ENCODE results near the gene CRHR1. TPM values are rescaled to one million over a fixed set of nuclear protein-coding genes. Genes with fewer than 3 reads are reported as not detected.

CRHR1 gene
- polyA plus RNA-seq, 1 donor: 0.24 TPM

DNA sequence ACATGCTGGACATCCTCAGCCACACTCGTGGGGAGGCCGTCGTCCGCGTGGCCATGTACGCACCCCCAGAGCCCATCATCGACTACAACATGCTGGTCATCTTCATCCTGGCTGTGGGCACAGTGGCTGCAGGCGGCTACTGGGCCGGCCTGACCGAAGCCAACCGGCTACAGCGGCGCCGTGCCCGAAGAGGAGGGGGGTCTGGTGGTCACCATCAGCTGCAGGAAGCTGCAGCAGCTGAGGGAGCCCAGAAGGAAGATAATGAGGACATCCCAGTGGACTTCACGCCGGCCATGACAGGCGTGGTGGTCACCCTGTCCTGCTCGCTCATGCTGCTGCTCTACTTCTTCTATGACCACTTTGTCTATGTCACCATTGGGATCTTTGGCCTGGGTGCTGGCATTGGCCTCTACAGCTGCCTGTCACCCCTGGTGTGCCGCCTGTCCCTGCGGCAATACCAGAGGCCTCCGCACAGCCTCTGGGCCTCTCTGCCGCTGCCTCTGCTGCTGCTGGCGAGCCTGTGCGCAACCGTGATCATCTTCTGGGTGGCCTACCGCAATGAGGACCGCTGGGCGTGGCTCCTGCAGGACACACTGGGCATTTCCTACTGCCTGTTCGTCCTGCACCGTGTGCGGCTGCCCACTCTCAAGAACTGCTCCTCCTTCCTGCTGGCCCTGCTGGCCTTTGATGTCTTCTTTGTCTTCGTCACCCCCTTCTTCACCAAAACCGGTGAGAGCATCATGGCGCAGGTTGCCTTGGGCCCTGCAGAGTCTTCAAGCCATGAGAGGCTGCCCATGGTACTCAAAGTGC is 61.5 kb downstream of the CRHR1 start:
- Histone ChIP-seq H3K4me1 (ENCODE audit: control insufficient read depth, insufficient read depth, low read length) (no peaks in the 10 kb centered on the region), H3K9me3 (ENCODE audit: control insufficient read depth, low read depth, low read length) (no peaks in the 10 kb centered on the region), H3K27ac (ENCODE audit: low read length) (no peak overlapping the region), H3K27me3 (ENCODE audit: control insufficient read depth, insufficient read depth, low read length) (no peaks in the 10 kb centered on the region), H3K36me3 (ENCODE audit: control insufficient read depth, insufficient read depth, low read length) (no peaks in the 10 kb centered on the region), H3K4me3 (ENCODE audit: low read length) (no peak overlapping the region)
- no peak for DNase-seq
- WGBS (ENCODE audit: insufficient coverage, low lambda C conversion rate): no CpG with 5 or more reads among the region's 35 CpGs

DNA sequence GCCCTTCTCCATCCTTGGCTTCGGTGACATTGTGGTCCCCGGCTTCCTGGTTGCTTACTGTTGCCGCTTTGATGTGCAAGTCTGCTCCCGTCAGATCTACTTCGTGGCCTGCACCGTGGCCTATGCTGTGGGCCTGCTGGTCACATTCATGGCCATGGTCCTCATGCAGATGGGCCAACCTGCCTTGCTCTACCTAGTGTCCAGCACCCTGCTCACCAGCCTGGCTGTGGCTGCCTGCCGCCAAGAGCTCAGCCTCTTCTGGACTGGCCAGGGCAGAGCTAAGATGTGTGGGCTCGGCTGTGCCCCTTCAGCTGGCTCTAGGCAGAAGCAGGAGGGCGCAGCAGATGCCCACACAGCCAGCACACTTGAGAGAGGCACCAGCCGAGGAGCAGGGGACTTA is 62.1 kb downstream of the CRHR1 start:
- H3K27ac ChIP-seq (ENCODE audit: low read length): no peak overlapping the region
- H3K4me3 ChIP-seq (ENCODE audit: low read length): no peak overlapping the region
- no peaks in the 10 kb centered on the region for H3K36me3 ChIP-seq (ENCODE audit: control insufficient read depth, insufficient read depth, low read length)
- WGBS (ENCODE audit: insufficient coverage, low lambda C conversion rate): no CpG with 5 or more reads among the region's 10 CpGs
- H3K27me3 ChIP-seq (ENCODE audit: control insufficient read depth, insufficient read depth, low read length): peaks cover 1% of the 10 kb centered on the region
- H3K9me3 ChIP-seq (ENCODE audit: control insufficient read depth, low read depth, low read length): no peaks in the 10 kb centered on the region
- H3K4me1 ChIP-seq (ENCODE audit: control insufficient read depth, insufficient read depth, low read length): no peaks in the 10 kb centered on the region
- no peak for DNase-seq

DNA sequence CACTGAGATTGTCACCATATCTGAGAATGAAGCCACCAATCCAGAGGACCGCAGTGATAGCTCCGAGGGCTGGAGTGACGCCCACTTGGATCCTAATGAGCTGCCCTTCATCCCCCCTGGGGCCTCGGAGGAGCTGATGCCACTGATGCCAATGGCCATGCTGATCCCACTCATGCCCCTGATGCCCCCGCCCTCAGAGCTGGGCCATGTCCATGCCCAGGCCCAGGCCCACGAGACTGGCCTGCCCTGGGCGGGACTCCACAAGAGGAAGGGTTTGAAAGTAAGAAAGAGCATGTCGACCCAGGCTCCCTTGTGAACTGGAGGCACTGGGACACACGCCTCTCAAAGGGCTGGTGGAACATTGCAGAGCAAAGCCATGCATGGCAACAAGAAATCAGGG is 62.5 kb downstream of the CRHR1 start:
- H3K27ac ChIP-seq (ENCODE audit: low read length): no peak overlapping the region
- no peak overlapping the region for H3K4me3 ChIP-seq (ENCODE audit: low read length)
- H3K27me3 ChIP-seq (ENCODE audit: control insufficient read depth, insufficient read depth, low read length): peaks cover 5% of the 10 kb centered on the region
- 60% methylated on average over 1 of the region's 9 CpGs for WGBS (ENCODE audit: insufficient coverage, low lambda C conversion rate)
- H3K36me3 ChIP-seq (ENCODE audit: control insufficient read depth, insufficient read depth, low read length): no peaks in the 10 kb centered on the region
- no peaks in the 10 kb centered on the region for H3K4me1 ChIP-seq (ENCODE audit: control insufficient read depth, insufficient read depth, low read length)
- no peak for DNase-seq
- H3K9me3 ChIP-seq (ENCODE audit: control insufficient read depth, low read depth, low read length): no peaks in the 10 kb centered on the region

DNA sequence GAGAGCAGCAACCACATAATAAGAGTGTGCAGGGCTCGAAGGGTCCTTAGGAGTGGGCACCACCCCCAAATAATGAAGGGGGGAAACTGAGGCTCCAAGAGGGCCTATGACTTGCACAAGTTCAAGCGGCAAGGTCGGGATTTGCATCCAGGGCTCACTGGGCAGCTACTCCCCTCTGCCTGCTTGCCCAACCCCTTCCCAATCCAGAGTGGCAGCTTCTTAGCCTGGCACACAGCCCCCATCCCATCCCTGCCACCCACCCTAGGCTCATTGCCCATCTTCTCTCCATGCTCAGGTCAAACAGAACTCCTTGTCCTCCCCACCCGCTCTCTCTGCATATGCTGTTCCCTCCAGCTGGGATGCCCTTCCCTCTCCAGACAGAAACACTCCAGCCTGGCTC is 63.0 kb downstream of the CRHR1 start:
- no peaks in the 10 kb centered on the region for H3K36me3 ChIP-seq (ENCODE audit: control insufficient read depth, insufficient read depth, low read length)
- no peaks in the 10 kb centered on the region for H3K9me3 ChIP-seq (ENCODE audit: control insufficient read depth, low read depth, low read length)
- peaks cover 8% of the 10 kb centered on the region for H3K27me3 ChIP-seq (ENCODE audit: control insufficient read depth, insufficient read depth, low read length)
- no peak overlapping the region for H3K4me3 ChIP-seq (ENCODE audit: low read length)
- DNase-seq: no peak
- no CpG with 5 or more reads among the region's 4 CpGs for WGBS (ENCODE audit: insufficient coverage, low lambda C conversion rate)
- H3K4me1 ChIP-seq (ENCODE audit: control insufficient read depth, insufficient read depth, low read length): no peaks in the 10 kb centered on the region
- H3K27ac ChIP-seq (ENCODE audit: low read length): no peak overlapping the region

DNA sequence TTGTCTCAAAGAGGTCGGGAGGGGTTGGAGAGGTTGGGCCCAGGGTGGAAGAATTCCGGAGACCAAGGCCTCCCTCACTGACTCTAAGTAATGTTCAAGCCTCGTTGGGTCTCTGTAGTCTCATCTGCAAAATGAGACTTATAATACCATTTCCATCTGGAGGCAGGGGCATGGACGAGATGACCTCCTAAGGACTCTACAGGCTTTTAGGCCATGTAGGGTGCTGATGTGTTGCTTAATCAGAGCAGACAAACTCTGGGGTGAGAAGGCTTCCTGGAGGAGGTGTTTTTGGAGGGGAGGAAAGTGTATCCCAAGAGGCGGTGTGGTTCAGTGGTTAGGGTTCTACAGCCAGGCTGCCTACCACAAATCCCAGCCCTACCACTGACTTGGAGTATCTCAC is 63.6 kb downstream of the CRHR1 start:
- Histone ChIP-seq H3K4me3 (ENCODE audit: low read length) (no peak overlapping the region), H3K27ac (ENCODE audit: low read length) (no peak overlapping the region), H3K36me3 (ENCODE audit: control insufficient read depth, insufficient read depth, low read length) (no peaks in the 10 kb centered on the region), H3K27me3 (ENCODE audit: control insufficient read depth, insufficient read depth, low read length) (peaks cover 10% of the 10 kb centered on the region), H3K9me3 (ENCODE audit: control insufficient read depth, low read depth, low read length) (no peaks in the 10 kb centered on the region), H3K4me1 (ENCODE audit: control insufficient read depth, insufficient read depth, low read length) (no peaks in the 10 kb centered on the region)
- no peak for DNase-seq
- WGBS (ENCODE audit: insufficient coverage, low lambda C conversion rate): no CpG with 5 or more reads among the region's 5 CpGs

DNA sequence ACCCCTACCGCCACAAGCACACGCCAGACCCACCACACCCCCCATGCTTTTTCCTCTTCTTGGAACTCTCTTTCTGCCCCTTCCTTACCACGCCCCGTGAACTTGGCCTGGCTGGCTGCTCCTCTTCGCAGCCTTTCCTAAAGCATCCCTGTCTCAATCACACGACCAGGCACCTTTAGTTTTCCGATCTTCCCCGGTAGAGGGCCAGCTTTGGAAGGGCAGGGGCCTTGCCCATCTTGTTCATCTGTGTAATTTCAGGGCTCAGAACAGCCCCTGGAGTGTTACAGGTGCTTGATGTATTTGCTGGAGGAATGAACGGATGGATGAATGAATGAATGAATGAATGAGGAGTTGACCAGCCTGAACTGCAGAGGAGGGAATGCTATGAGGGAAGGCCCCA is 64.3 kb downstream of the CRHR1 start:
- no peak for DNase-seq
- Histone ChIP-seq H3K4me1 (ENCODE audit: control insufficient read depth, insufficient read depth, low read length) (no peaks in the 10 kb centered on the region), H3K4me3 (ENCODE audit: low read length) (no peak overlapping the region), H3K27ac (ENCODE audit: low read length) (no peak overlapping the region), H3K9me3 (ENCODE audit: control insufficient read depth, low read depth, low read length) (no peaks in the 10 kb centered on the region), H3K36me3 (ENCODE audit: control insufficient read depth, insufficient read depth, low read length) (no peaks in the 10 kb centered on the region), H3K27me3 (ENCODE audit: control insufficient read depth, insufficient read depth, low read length) (peaks cover 10% of the 10 kb centered on the region)
- 96% methylated on average over 4 of the region's 9 CpGs for WGBS (ENCODE audit: insufficient coverage, low lambda C conversion rate)

DNA sequence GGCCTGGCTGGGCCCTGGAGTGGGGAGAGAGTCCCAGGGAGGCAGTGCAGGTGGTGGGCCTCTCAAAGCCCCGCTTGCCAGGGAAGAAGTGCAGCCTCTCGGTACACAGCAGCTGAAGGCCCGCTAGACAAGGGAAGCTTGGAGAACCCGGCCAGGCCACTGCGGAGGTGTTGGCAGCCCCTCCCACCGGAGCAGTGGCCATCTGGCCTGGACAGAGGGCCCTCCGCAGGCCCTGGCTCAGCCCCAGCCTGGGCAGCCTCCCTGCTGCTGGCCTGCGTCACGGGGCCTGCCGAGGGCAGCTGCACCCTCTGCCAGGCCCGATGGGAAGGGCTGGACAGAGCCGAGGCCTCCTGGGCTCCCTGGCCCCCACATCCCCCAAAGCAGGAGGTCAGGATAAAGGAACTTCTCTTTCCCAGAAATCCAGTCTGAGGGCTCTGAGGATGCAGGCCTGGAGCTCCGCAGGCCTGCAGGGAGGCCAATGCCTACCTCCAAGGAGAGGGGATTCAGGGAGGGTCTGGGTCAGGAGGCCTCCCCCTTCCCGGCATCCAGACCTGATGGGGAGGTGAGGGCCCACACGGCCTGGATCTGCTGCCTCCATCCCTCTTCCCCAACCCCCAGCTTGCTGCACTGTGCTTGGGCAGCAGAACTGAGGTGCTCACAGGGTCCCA is 64.9 kb downstream of the CRHR1 start:
- no peak overlapping the region for H3K4me3 ChIP-seq (ENCODE audit: low read length)
- no peaks in the 10 kb centered on the region for H3K36me3 ChIP-seq (ENCODE audit: control insufficient read depth, insufficient read depth, low read length)
- WGBS (ENCODE audit: insufficient coverage, low lambda C conversion rate): no CpG with 5 or more reads among the region's 15 CpGs
- no peak overlapping the region for H3K27ac ChIP-seq (ENCODE audit: low read length)
- H3K4me1 ChIP-seq (ENCODE audit: control insufficient read depth, insufficient read depth, low read length): no peaks in the 10 kb centered on the region
- DNase-seq: no peak
- no peaks in the 10 kb centered on the region for H3K9me3 ChIP-seq (ENCODE audit: control insufficient read depth, low read depth, low read length)
- peaks cover 10% of the 10 kb centered on the region for H3K27me3 ChIP-seq (ENCODE audit: control insufficient read depth, insufficient read depth, low read length)

DNA sequence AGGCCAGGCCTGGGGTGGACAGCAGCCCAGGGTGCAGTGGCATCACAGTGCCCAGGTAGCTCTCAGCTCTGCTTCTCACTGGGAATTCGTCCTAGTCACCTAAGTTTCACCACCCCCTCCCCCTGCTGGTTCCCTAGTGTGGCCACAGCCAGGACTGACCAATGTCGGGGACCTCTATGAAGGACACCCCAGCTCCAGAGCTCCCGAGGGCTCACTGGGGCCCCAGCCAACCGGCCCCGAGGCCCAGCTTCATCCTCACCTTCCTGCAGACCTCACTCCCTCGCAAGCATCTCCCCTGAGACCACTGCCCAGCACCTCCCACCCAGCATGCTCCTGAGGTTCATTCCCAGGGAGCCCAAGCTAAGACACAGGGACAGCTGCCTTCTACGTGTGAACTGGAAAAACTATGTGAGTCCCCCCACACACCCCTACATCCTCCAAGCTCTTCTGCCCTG is 65.4 kb downstream of the CRHR1 start:
- no peaks in the 10 kb centered on the region for H3K4me1 ChIP-seq (ENCODE audit: control insufficient read depth, insufficient read depth, low read length)
- H3K9me3 ChIP-seq (ENCODE audit: control insufficient read depth, low read depth, low read length): no peaks in the 10 kb centered on the region
- WGBS (ENCODE audit: insufficient coverage, low lambda C conversion rate): no CpG with 5 or more reads among the region's 7 CpGs
- DNase-seq: no peak
- no peak overlapping the region for H3K27ac ChIP-seq (ENCODE audit: low read length)
- peaks cover 12% of the 10 kb centered on the region for H3K27me3 ChIP-seq (ENCODE audit: control insufficient read depth, insufficient read depth, low read length)
- H3K4me3 ChIP-seq (ENCODE audit: low read length): no peak overlapping the region
- no peaks in the 10 kb centered on the region for H3K36me3 ChIP-seq (ENCODE audit: control insufficient read depth, insufficient read depth, low read length)

DNA sequence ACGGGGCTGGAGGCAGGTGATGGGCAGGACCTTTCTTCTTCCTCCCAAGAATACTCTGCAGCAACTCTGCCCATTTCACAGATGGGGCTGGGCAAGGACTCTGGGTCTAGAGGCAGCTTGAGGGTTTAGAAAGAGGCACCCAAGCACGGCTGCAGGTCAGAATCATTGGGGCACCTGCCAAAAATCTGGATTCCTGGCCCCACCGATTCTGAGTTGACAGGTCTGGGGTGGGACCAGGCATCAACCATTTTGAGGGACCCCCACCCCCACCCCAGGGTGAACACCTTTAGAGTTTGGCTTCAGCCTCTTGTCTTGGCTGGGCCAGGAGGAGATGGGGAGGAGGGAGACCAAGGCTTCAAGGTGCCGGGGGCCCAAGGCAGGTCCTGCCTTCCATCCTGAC is 65.9 kb downstream of the CRHR1 start:
- DNase-seq: no peak
- H3K4me3 ChIP-seq (ENCODE audit: low read length): no peak overlapping the region
- no peak overlapping the region for H3K27ac ChIP-seq (ENCODE audit: low read length)
- no CpG with 5 or more reads among the region's 4 CpGs for WGBS (ENCODE audit: insufficient coverage, low lambda C conversion rate)
- peaks cover 12% of the 10 kb centered on the region for H3K27me3 ChIP-seq (ENCODE audit: control insufficient read depth, insufficient read depth, low read length)
- no peaks in the 10 kb centered on the region for H3K36me3 ChIP-seq (ENCODE audit: control insufficient read depth, insufficient read depth, low read length)
- no peaks in the 10 kb centered on the region for H3K4me1 ChIP-seq (ENCODE audit: control insufficient read depth, insufficient read depth, low read length)
- H3K9me3 ChIP-seq (ENCODE audit: control insufficient read depth, low read depth, low read length): no peaks in the 10 kb centered on the region

DNA sequence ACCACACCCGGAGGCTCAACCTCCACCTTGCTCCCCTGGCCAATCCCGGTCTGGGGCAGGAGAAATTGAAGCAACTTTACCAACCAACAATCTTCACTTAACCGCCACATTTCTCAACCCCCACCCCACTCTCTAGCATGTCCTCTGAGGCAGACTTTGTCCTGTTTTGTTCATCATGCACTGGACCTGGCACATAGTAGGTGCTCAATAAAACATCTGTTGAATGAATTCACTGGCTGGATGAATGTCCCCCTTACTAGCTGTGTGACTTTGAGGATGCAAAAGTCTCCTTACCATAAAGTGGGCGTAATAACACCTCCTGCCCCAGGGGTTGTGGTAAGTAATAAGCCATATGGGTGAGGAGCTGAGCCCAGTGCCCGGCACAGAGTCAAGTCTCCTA is 66.3 kb downstream of the CRHR1 start:
- H3K36me3 ChIP-seq (ENCODE audit: control insufficient read depth, insufficient read depth, low read length): no peaks in the 10 kb centered on the region
- H3K4me3 ChIP-seq (ENCODE audit: low read length): no peak overlapping the region
- peaks cover 12% of the 10 kb centered on the region for H3K27me3 ChIP-seq (ENCODE audit: control insufficient read depth, insufficient read depth, low read length)
- WGBS (ENCODE audit: insufficient coverage, low lambda C conversion rate): no CpG with 5 or more reads among the region's 5 CpGs
- no peaks in the 10 kb centered on the region for H3K4me1 ChIP-seq (ENCODE audit: control insufficient read depth, insufficient read depth, low read length)
- no peak overlapping the region for H3K27ac ChIP-seq (ENCODE audit: low read length)
- no peak for DNase-seq
- no peaks in the 10 kb centered on the region for H3K9me3 ChIP-seq (ENCODE audit: control insufficient read depth, low read depth, low read length)

Data from large intestine (tissue), 3 donors.